ENCODE measurements around the gene CDK8. TPM values are rescaled to one million over a fixed set of nuclear protein-coding genes. Genes with fewer than 3 reads are reported as not detected.

The CDK8 gene
- total and polyA plus RNA-seq, 9 of the 15 experiments (the other 6 are each of a cell fraction or from before 2014, with no cell fraction given): 11.3 to 33.7 (median 20.3) TPM

DNA sequence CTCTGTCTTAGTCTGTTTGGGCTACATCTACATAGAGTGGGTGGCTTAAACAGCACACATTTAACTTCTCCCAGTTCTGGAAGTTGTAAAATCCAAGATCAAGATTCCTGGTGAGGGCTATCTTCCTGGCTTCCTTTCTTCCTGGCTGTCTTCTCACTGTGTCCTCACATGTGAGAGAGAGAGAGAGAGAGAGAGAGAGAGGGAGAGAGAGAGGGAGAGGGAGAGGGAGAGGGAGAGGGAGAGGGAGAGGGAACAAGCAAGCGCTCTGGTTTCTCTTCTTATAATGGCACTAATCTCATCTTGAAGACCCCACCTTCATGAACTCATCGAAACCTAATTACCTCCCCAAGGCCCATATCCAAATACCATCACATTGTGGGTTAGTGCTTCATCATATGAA is 69.2 kb downstream of the CDK8 start:
- no peak for DNase-seq (ENCODE audit: extremely low read depth in 1 of 4, low spot score in 3 of 4)
- Histone ChIP-seq H3K79me2 (ENCODE audit: control insufficient read depth, insufficient read depth, low read length) (0 out of 3 replicates have a peak, but pooled peaks cover 4% of the 10 kb centered on the region), H3K4me3 (no peak overlapping the region), H4K20me1 (replicated peaks; ENCODE audit: control insufficient read depth, insufficient read depth, low read length) (0 out of 2 replicates have a peak, but pooled peaks cover 2% of the 10 kb centered on the region), H3K4me2 (ENCODE audit: insufficient read depth, low read length) (no peak overlapping the region), H3K9me1 (ENCODE audit: control insufficient read depth, insufficient read depth, low read length) (no peaks in the 10 kb centered on the region), H3K27ac (ENCODE audit: extremely low read depth, low read depth, low read length) (no peak overlapping the region), H3K36me3 (ENCODE audit: control insufficient read depth, insufficient read depth, low read length) (no peaks in the 10 kb centered on the region), H2AFZ (ENCODE audit: low read depth, low read length) (no peak overlapping the region), H3K9me3 (replicated peaks; ENCODE audit: control insufficient read depth, insufficient read depth, low read depth, low read length) (no peaks in the 10 kb centered on the region), H3K9ac (ENCODE audit: insufficient read depth in 1 of 2, low read depth in 2 of 2, low read length in 2 of 2) (no peak overlapping the region), H3K4me1 (replicated peaks in 1 of 2; ENCODE audit: control insufficient read depth in 2 of 2, insufficient read depth in 2 of 2, low read length in 2 of 2) (no peaks in the 10 kb centered on the region), H3K27me3 (ENCODE audit: control insufficient read depth in 2 of 2, insufficient read depth in 2 of 2, low read length in 2 of 2) (no peaks in the 10 kb centered on the region)
- CTCF ChIA-PET (ENCODE audit: low intra/inter-chr PET ratio): no interaction called here
- no peak for FAIRE-seq
- in situ Hi-C loops (cut with MboI): no loop called here
- BruUV-seq (replicated peaks): no TSS peak
- WGBS (ENCODE audit: insufficient coverage, low coverage, missing lambda C conversion rate): 25% methylated on average over 1 of the region's 2 CpGs
- TF ChIP-seq PHF20 (IDR thresholded peaks at IDR 0.05; ENCODE audit: partially characterized antibody) (no peak), MTF1 (CRISPR knock-in tag; IDR thresholded peaks at IDR 0.05; ENCODE audit: borderline replicate concordance) (no peak), CBX2 (IDR thresholded peaks at IDR 0.05; ENCODE audit: insufficient read depth, low read length, poor library complexity, severe bottlenecking) (no peak), SMAD4 (CRISPR knock-in tag; conservative IDR thresholded peaks at IDR 0.05) (no peak), KLF16 (IDR thresholded peaks at IDR 0.05) (no peak)
- TF ChIP-seq, protein P1, sequence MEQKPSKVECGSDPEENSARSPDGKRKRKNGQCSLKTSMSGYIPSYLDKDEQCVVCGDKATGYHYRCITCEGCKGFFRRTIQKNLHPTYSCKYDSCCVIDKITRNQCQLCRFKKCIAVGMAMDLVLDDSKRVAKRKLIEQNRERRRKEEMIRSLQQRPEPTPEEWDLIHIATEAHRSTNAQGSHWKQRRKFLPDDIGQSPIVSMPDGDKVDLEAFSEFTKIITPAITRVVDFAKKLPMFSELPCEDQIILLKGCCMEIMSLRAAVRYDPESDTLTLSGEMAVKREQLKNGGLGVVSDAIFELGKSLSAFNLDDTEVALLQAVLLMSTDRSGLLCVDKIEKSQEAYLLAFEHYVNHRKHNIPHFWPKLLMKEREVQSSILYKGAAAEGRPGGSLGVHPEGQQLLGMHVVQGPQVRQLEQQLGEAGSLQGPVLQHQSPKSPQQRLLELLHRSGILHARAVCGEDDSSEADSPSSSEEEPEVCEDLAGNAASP (IDR thresholded peaks at IDR 0.05): no peak
- intact Hi-C loops (cut with micrococcal nuclease): no loop called here
- no peak for ATAC-seq
- POLR2A ChIA-PET: interaction anchor here (0.6 kb wide), 1 partner anchor 34 kb away, joined by 6 read pairs; no protein-coding TSS in a partner anchor

Data from K562 (cell line).